HG02623 (cell line): ENCODE results near the gene CA14.
"Not testable (repeated sequence)": the region's sequence is repeated elsewhere in the genome, so short reads cannot be mapped to it uniquely, and the experiment has no call there.

Source experiments
- ATAC-seq: cut with Tn5 transposase; IDR thresholded peaks from one replicate; pipeline ENCODE4 v1.9.1; 2021; ENCODE audit warnings: moderate library complexity; ENCODE audit not compliant: unreplicated experiment

CA14 gene

DNA sequence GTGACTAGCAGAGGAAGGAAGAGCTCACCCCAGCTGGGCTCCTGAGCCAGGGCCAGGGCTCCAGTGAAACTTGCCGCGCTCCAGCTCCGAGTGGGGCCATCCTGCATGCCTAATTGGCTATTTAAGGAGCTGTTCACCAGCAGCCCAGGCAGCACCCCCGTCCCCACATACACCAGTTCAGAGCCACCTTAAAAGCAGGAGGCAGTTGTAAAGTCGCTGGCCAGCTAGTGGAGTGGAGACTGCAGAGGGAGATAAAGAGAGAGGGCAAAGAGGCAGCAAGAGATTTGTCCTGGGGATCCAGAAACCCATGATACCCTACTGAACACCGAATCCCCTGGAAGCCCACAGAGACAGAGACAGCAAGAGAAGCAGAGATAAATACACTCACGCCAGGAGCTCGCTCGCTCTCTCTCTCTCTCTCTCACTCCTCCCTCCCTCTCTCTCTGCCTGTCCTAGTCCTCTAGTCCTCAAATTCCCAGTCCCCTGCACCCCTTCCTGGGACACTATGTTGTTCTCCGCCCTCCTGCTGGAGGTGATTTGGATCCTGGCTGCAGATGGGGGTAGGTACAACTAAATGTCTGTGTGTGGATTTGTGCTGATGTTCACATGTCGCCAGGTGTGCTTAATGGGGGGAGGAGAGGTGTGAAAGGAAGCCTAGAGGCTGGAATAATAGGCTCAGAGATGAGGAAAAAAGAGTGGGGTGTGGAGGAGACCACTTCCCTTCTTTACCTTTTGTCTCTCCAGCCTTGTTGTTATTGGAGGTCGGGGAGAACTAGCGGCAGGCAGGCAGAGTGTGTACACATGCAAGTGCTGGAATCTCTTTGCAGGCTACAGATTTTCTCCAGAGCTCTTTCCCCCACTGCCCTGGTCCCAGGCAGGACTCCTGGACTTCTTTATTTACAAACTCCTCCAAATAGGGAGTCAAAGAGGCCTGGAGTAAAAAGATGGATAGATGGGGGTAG, at the start of gene CA14:
Gene CA14, plus strand, starts transcription at position 151 of the 962 bp plus-strand sequence. Its CDS starts 355 bp downstream, at position 506.
- ATAC-seq, result no peak

DNA sequence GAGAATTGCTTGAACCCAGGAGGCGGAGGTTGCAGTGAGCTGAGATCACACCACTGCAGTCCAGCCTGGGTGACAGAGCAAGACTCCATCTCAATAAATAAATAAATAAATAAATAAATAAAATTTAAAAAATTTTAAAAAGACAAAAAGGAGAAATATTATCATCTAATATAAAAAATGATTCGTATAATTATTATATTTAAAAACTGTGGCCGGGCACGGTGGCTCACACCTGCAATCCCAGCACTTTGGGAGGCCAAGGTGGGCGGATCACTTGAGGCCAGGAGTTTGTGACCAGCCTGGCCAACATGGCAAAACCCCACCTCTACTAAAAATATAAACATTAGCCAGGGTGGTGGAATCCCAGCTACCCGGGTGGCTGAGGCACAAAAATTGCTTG, 49.1 kb upstream of the CA14 start:
- not testable (repeated sequence) for ATAC-seq

DNA sequence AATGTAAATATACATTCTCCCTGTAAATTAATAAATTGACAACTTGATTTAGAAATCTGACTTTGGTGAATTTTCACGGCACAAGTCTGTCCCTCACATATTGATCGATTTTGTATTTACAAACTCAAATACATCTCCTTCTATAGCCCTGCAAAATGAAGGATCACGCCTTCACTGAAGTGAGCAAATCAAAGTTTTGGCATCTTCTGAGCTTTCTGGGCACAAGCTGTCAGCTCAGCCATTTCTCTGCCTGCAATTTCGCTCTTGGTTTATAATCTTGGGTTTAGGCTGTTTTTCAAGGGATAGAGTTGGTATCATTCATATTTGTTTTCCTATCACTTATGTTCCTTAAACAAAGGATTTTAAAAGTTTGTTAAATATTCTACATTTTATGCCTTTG, 47.5 kb upstream of the CA14 start:
- ATAC-seq, result no peak

DNA sequence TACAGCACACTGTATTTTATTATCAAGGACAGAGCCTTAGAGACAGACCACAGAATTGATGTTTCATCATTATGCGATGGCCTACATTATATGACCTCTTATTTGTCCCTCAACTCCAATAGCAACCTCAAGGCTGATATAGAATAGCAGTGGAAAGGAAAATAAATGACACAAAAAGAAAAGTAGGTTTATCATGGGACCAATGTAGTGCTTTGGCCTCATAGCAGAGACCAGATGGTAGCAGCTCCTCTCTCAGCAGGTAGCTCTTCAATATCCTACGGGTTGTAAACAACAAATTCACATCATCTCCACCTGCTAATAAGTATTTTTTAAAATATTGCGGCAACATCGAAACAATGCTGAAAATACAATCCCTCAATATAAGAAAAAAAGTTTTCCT, 46.9 kb upstream of the CA14 start:
- ATAC-seq, result no peak

DNA sequence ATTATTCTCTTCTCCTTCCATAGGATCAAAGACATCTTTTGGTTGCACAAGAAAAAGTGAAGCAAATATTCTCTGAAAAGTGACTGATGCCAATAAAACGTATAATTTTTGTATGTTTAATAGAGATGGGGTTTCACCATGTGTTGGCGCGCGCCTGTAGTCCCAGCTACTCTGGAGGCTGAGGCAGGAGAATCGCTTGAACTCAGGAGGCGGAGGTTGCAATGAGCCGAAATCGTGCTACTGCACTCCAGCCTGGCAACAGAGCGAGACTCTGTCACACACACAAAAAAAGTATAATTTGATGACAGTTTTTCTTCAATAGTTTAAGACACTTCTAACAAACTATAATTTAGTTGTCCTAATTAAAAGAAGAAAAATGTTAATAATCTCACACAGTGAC, 45.5 kb upstream of the CA14 start:
- ATAC-seq, result no peak

DNA sequence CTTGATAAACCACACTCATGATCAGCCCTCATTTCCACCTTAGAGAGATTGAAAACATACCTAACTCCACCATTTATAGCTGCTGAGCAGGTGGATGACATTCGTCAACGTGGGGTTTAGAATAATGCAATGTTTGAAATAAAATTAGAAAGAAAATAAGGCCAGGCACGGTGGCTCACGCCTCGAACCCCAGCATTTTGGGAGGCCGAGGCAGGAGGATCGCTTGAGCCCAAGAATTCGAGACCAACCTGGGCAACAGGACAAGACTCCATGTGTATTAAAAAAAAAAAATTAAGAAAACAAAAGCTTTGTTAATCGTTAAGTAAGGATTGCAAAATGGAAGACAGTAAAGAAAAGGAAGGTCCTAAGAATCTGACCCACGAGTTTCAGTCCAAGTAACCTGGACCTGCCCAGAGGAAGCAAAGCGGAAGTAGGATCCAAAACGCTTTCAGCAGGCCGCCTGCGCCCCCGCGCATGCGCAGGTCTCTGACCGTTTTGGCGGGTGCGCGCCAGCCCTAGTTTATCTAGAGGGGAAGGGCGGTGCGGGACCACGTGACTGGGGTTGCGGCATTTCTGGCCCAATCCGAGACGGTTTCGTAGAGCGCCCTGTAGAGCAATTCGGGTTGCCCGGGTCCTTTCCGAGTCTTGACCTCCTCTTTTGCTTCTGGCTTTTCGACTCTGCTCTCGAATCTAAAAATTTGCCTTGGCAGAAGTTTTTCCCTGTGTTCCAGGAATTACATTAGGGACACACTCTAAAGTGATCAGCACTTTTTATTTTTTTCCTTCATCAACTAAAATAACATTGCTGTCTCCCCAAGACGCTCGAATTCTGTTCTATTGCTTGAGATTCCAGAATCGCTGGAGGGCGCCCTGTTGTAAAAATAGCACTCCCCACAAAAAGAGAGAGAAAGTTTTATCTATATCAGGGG, 44.1 kb upstream of the CA14 start:
- ATAC-seq, result peak; percentile 88

DNA sequence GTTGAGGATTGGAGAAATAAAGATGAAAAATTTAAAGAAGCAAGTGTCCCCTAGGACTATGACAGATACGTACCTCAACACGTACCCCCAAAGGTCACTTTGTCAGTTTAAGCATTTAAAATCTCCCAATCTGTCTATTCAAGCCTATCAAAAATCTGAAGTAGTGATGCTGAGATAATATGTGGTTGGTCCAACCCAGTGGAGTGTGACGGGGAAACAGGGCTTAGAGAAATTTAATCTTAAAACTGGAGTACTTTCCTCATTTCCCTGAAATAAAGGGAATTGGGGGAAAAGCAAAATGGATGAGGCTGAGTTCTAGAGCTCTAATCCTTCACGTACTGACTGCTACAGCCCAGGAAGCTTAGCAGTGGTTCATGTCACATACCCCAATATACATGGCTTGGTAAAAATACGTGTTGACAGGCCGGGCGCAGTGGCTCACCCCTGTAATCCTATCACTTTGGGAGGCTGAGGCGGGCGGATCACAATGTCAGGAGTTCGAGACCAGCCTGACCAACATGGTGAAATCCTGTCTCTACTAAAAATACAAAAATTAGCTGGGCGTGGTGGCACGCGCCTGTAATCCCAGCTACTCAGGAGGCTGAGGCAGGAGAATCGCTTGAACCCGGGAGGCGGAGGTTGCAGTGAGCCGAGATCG, 43.3 kb upstream of the CA14 start:
- not testable (repeated sequence) for ATAC-seq

DNA sequence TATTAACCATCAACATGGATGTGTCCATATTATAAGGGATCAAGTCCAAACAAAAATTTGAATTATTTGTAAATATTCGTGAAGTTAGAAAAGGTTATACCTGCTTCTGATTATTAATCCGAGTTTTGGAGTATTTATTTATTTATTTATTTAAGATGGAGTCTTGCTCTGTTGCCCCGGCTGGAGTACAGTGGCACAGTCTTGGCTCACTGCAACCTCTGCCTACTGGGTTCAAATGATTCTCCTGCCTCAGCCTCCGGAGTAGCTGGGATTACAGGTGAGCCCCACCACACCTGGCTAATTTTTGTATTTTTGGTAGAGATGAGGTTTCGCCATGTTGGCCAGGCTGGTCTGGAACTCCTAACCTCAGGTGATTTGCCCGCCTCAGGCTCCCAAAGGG, 41.7 kb upstream of the CA14 start:
- ATAC-seq, result not testable (repeated sequence)

DNA sequence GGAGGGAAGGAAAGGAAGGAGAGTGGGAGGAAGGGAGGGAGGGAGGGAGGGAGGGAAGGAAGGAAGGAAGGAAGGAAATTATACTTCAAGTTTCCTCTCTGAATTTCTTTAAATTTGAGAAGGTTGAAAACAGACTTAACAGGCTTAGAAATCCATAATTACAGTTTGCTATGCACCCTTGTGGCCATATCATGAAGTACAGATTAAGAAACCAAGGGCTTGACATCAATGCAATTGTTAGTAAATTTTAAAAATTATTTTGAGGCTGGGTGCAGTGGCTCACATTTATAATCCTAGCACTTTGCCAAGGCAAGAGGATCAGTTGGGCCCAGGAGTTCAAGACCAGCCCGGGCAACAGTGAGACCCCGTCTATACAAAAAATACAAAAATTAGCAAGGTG, 36.0 kb upstream of the CA14 start:
- no peak for ATAC-seq

DNA sequence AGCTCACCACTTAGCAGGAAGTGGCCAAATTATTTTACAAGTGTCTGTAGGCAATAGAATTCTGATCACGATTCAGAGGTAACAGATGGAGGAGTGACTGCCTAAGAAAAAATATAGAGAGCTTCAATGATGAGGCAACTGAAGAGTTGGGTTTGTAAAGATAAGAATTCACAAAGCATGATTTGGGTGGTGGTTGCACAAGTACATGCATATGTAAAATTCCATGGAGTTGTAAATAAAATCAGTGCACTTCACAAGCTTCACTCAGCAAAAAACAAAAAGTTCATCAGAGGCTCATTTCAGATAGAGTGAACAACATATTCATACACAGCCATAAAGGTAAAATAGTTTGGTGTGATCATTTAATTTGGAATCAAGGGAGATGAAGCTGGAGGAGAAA, 32.6 kb upstream of the CA14 start:
- ATAC-seq, result no peak

DNA sequence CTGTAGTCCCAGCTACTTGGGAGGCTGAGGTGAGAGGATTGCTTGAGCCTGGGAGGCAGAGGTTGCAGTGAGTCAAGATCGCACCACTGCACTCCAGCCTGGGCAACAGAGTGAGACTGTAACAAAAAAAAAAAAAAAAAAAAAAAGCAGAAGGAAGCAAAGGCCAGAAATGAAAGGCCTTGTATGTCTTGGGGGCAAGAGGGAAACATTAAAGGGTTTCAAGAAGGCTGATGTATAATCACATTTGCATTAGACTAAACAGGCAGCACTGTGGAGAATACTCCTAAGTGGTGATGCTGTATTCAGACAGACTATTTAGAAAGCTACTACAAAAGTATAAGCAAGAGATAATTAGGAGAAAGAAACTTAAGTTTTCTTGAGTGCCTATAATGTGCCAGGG, 32.0 kb upstream of the CA14 start:
- ATAC-seq, result no peak

DNA sequence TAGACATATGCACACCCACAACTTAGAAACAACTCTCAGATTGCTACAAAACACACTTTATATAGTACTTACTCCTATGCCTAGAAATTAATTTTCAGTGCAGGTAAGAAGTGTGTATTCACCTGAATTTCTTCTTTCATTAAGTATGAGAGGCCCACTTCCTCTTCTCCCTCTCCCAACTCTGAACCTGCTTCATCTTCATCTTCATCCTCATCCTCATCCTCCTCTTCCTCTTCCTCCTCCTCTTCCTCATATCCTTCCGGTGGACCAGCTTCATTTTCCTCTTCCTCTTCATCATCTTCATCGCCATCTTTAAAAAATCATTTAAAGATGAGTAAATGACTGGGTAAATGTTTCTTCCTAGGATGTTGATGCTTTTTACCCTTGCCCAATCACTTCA, 31.1 kb upstream of the CA14 start:
- ATAC-seq, result no peak

DNA sequence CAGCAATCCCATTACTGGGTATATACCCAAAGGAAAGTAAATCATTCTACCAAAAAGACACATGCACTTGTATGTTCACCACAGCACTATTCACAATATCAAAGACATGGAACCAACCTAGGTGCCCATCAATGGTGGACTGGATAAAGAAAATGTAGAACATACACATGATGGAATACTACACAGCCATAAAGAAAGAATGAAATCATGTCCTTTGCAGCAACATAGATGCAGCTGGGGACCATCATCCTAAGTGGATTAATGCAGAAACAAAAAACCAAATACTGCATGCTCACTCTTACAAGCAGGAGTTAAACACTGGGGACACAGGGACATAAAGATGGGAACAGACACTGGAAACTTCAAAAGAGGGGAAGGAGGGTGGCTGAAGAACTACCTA, 30.3 kb upstream of the CA14 start:
- no peak for ATAC-seq

DNA sequence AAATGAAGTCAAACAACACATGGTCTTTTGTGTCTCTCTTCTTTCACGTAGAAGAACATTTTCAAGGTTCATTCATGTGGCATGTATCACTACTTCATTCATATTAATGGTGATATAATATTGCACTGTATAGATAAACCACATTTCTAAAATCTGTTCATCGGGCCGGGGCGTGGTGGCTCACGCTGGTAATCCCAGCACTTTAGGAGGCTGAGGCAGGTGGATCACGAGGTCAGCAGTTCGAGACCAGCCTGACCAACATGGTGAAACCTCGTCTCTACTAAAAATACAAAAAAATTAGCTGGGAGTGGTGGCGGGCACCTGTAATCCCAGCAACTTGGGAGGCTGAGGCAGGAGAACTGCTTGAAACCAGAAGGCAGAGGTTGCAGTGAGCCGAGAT, 29.3 kb upstream of the CA14 start:
- ATAC-seq, result not testable (repeated sequence)

DNA sequence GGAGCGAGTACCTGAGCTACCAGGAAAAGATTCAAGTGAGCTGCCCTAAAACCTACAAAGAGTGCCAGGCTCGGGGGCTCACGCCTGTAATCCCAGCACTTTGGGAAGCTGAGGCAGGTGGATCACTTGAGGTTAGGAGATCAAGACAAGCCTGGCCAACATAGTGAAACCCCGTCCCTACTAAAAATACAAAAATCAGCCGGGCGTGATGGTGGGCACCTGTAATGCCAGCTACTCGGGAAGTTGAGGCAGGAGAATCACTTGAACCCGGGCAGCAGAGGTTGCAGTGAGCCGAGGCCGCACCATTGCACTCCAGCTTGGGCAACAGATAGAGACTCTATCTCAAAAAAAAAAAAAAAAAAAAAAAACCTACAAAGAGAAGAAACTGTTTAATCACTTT, 24.7 kb upstream of the CA14 start:
- not testable (repeated sequence) for ATAC-seq

DNA sequence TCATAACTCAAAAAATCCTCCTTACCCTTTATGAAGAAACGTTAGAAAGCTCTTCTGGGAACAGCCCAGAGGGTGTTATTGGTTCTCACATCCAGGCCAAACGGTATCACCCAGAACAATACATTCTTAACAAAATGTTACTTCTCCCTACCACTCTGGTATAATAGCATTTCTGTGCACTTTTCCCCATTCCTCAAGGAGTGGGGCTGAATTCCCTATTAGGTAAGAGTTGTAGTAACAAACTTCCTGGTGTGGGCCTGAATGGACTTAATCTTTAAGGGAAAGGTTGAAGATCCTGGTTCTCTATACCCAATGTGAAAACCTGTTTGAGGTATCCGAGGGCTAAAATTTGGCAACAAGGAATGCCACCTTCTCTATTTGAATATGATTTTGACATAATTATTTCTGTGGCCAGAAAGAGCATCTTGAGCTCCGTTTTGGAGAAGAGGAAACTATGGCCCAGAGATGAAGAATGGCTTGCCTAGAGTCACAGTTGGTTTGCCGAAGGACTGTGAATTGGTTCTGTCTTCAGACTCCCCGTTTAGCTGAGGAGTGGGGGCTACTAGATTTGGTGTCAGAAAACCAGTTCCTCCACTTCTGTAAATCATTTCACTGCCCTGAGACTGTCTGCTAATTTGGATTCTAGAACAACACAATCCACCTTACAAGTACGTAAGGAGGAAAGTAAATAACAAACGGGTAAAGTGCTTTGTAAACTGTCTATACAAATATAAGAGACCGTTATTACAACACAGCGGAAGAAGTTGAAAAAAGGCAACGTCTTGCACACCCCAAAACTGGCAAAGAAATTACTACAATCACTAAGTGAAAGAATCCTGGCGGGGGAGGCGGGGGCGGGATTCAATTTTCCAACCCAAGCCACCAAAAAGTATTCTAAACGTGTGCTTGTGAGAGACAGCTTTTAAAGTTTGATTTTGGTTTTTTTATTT, 23.9 kb upstream of the CA14 start:
- ATAC-seq, result no peak

DNA sequence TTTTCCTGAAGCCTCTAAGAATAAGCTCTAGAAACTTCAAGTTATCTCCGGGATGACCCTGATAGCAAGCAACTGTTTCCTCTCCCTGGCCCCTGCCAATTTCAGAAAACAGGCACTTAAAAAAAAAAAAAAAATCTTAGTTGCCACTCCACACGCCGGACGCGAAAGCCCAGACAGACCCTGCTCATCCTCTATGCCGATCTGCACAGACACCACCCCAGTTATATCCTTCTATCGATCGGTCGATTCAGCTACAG, 23.3 kb upstream of the CA14 start:
- no peak for ATAC-seq

DNA sequence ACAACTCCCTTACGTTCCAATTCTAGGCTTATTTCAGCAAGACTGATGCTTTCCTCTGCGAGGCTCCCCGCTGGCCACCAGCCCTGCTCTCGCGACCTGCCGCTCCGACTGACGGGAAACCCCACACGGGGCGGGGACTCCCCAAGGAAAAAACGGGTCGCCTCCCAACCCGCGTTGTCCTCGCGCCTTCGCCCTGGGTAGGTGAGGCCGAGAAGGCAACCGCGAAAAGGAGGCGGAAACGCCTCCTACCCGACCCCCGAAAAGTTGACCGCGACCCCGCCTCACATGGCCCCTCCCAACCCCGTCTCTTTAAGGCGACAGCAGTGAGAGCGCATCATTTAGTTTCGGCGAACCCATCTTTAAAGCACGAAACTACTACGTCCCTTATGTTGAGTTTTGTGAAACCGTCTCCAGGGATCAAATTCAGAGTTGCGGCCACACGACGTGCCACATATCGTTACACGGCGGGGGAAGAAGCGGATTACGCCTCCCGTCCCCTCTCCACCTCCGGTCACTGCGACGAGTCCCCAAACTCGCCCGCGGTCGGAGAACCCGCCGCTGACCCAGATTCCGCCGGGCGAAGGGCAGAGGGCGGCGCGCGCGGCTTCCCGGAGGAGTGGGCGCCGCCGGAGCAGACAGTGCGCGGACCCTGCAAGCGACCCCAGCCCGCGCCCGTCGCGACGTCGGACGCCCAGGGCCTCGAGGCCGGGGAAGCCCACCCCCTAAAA, 22.8 kb upstream of the CA14 start:
- peak; percentile 44 for ATAC-seq

DNA sequence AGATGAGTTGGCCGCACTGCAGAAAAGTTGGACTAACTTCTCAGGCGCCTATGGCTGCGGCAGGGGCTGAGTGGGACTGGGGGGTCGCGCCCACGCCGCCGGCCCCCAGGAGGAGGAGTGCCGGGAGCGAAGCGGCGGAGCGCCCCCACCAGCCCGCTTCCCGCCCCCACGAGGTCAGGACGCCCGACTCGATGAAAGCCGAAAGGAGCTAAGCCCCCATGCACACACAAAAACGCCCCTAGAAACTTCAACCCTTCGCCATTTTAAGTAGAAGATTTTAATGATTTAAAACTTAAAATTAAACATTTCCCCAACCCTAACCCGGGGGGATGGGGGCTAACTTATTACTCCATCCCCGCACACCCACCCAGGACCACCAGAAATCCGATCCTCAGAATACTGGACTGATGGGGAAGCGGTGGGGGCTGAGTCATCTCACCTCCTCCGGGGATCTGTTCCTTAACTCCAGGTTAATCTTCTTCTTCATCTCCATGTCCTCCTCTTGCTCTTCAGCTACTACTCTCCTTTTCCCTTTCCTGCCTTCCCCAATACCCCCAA, 22.2 kb upstream of the CA14 start:
- ATAC-seq, result no peak
